Measurements from ENCODE around the gene ITGB3BP. TPM values are rescaled to one million over a fixed set of nuclear protein-coding genes. Genes with fewer than 3 reads are reported as not detected.
A peak's percentile ranks its signal among the peaks of the same experiment; 100 is the strongest.

Gene ITGB3BP
- total RNA-seq, 2 experiments from 2014 or later: 59.1 to 59.7 TPM

- Mint-ChIP-seq H3K4me3 (no peak overlapping the region), H3K9me3 (no peaks in the 10 kb centered on the region), H3K27me3 (ENCODE audit: low read depth) (no peaks in the 10 kb centered on the region), H3K4me1 (ENCODE audit: low read depth) (no peaks in the 10 kb centered on the region), H3K27ac (no peak overlapping the region), H3K36me3 (ENCODE audit: low read depth) (peaks cover 7% of the 10 kb centered on the region)
- intact Hi-C loops (cut with micrococcal nuclease): no loop called here
- CTCF ChIA-PET: no interaction called here
- no peak for DNase-seq
Observed at GRCh38 chr1:63545780-63546179, 22.8 kb upstream of the ITGB3BP start.

DNA sequence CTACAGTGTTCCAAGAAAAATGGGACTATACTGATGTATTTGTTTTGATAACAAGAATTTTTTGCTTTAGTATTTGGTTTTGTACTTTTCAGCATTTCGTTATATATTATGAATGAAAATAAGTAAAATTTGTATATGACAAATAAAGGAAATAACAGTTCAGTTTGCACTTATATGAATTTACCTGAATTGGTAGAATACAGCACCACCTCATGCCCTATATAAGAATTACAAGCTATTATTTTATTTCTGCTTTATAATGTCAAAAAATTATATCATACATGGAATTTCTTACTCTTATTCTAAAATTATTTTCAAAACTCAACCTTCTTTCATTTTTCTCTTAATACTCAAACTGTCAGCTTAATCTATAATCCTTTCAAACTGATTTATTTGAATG is 14.9 kb upstream of the ITGB3BP start:
- Mint-ChIP-seq H3K27me3 (ENCODE audit: low read depth) (no peaks in the 10 kb centered on the region), H3K27ac (no peak overlapping the region), H3K9me3 (no peaks in the 10 kb centered on the region), H3K4me1 (ENCODE audit: low read depth) (no peaks in the 10 kb centered on the region), H3K36me3 (ENCODE audit: low read depth) (peaks cover 5% of the 10 kb centered on the region), H3K4me3 (no peak overlapping the region)
- no peak for DNase-seq
- CTCF ChIA-PET: interaction anchor here (0.6 to 2.7 kb wide), 13 partner anchors 11 to 626 kb away, joined by 3 to 11 read pairs (median 4); no protein-coding TSS in a partner anchor
- intact Hi-C loops (cut with micrococcal nuclease): loop anchor here (1.0 to 5.0 kb wide), 4 partner anchors 211 to 696 kb away; no protein-coding TSS in a partner anchor

GRCh38 chr1:63537006-63537405 is 14.0 kb upstream of the ITGB3BP start:
- CTCF ChIA-PET: interaction anchor here (2.0 to 2.7 kb wide), 2 partner anchors 125 to 347 kb away, joined by 4 to 11 read pairs; no protein-coding TSS in a partner anchor
- Mint-ChIP-seq H3K9me3 (no peaks in the 10 kb centered on the region), H3K4me3 (no peak overlapping the region), H3K27me3 (ENCODE audit: low read depth) (no peaks in the 10 kb centered on the region), H3K36me3 (ENCODE audit: low read depth) (peaks cover 5% of the 10 kb centered on the region), H3K4me1 (ENCODE audit: low read depth) (no peaks in the 10 kb centered on the region), H3K27ac (no peak overlapping the region)
- intact Hi-C loops (cut with micrococcal nuclease): loop anchor here (5.0 kb wide), 1 partner anchor 695 kb away; no protein-coding TSS in a partner anchor
- DNase-seq: no peak

DNA sequence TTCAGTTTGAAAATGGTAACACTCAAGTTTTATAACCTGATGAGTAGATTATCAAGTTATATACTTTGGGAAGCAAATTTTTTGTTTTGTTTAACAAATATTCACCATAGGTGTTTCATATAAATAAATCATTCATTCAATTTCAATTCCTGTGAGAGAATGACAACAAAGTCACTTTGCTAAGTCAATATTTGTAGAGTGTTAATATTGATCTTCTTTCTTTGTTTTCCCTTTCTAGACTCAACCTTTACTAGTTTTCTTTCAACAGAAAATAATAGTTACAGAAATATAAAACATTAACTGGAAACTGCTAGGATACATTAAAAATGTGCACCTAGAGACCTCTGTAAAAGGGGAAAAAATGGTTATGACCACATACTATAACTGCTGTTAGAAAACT is 11.4 kb upstream of the ITGB3BP start:
- DNase-seq: no peak
- Mint-ChIP-seq H3K27ac (no peak overlapping the region), H3K27me3 (ENCODE audit: low read depth) (no peaks in the 10 kb centered on the region), H3K36me3 (ENCODE audit: low read depth) (peaks cover 5% of the 10 kb centered on the region), H3K4me3 (no peak overlapping the region), H3K4me1 (ENCODE audit: low read depth) (no peaks in the 10 kb centered on the region), H3K9me3 (no peaks in the 10 kb centered on the region)
- intact Hi-C loops (cut with micrococcal nuclease): no loop called here
- CTCF ChIA-PET: no interaction called here

- Mint-ChIP-seq H3K4me3 (no peak overlapping the region), H3K4me1 (ENCODE audit: low read depth) (no peaks in the 10 kb centered on the region), H3K27me3 (ENCODE audit: low read depth) (no peaks in the 10 kb centered on the region), H3K36me3 (ENCODE audit: low read depth) (peaks cover 5% of the 10 kb centered on the region), H3K9me3 (no peaks in the 10 kb centered on the region), H3K27ac (no peak overlapping the region)
- intact Hi-C loops (cut with micrococcal nuclease): no loop called here
- CTCF ChIA-PET: no interaction called here
- DNase-seq: no peak
Observed at GRCh38 chr1:63533931-63534330, 10.9 kb upstream of the ITGB3BP start.

- no peak overlapping the region for H3K27ac Mint-ChIP-seq
- intact Hi-C loops (cut with micrococcal nuclease): no loop called here
Observed at GRCh38 chr1:63532727-63533126, 9.7 kb upstream of the ITGB3BP start.

GRCh38 chr1:63524201-63524600 is 1.2 kb upstream of the ITGB3BP start:
- intact Hi-C loops (cut with micrococcal nuclease): loop anchor here (5.0 to 10.0 kb wide), 2 partner anchors 1779 to 1898 kb away; partner anchors contain the start of genes LEPR, LEPROT and PATJ
- H3K9me3 Mint-ChIP-seq: no peaks in the 10 kb centered on the region
- peaks cover 24% of the 10 kb centered on the region for H3K4me1 Mint-ChIP-seq (ENCODE audit: low read depth)
- no peak for DNase-seq
- H3K27ac Mint-ChIP-seq: no peak overlapping the region
- peak overlapping the region; percentile 97 for H3K4me3 Mint-ChIP-seq
- CTCF ChIA-PET: no interaction called here
- no peaks in the 10 kb centered on the region for H3K36me3 Mint-ChIP-seq (ENCODE audit: low read depth)
- H3K27me3 Mint-ChIP-seq (ENCODE audit: low read depth): no peaks in the 10 kb centered on the region

More at GRCh38 chr1:63532727-63533126, 9.7 kb upstream of the ITGB3BP start:
- Mint-ChIP-seq H3K4me1 (ENCODE audit: low read depth) (no peaks in the 10 kb centered on the region), H3K27me3 (ENCODE audit: low read depth) (no peaks in the 10 kb centered on the region), H3K36me3 (ENCODE audit: low read depth) (peaks cover 5% of the 10 kb centered on the region), H3K9me3 (no peaks in the 10 kb centered on the region), H3K4me3 (no peak overlapping the region)
- CTCF ChIA-PET: no interaction called here
- DNase-seq: no peak

GRCh38 chr1:63523738-63524137 is 713 bp upstream of the ITGB3BP start:
- intact Hi-C loops (cut with micrococcal nuclease): loop anchor here (1.0 to 10.0 kb wide), 7 partner anchors 70 to 1899 kb away; partner anchors contain the start of genes ALG6, FOXD3, LEPR and LEPROT
- no peaks in the 10 kb centered on the region for H3K9me3 Mint-ChIP-seq
- CTCF ChIA-PET: no interaction called here
- H3K4me1 Mint-ChIP-seq (ENCODE audit: low read depth): peaks cover 24% of the 10 kb centered on the region
- H3K4me3 Mint-ChIP-seq: peak overlapping the region; percentile 97
- H3K27ac Mint-ChIP-seq: peak overlapping the region; percentile 95
- DNase-seq: peak; percentile 5
- H3K36me3 Mint-ChIP-seq (ENCODE audit: low read depth): no peaks in the 10 kb centered on the region
- H3K27me3 Mint-ChIP-seq (ENCODE audit: low read depth): no peaks in the 10 kb centered on the region

GRCh38 chr1:63516629-63517028 is 6.4 kb downstream of the ITGB3BP start:
- CTCF ChIA-PET: no interaction called here
- Mint-ChIP-seq H3K4me1 (ENCODE audit: low read depth) (peaks cover 10% of the 10 kb centered on the region), H3K4me3 (no peak overlapping the region), H3K27ac (no peak overlapping the region), H3K36me3 (ENCODE audit: low read depth) (peaks cover 8% of the 10 kb centered on the region), H3K9me3 (no peaks in the 10 kb centered on the region), H3K27me3 (ENCODE audit: low read depth) (no peaks in the 10 kb centered on the region)
- intact Hi-C loops (cut with micrococcal nuclease): no loop called here
- DNase-seq: no peak

DNA sequence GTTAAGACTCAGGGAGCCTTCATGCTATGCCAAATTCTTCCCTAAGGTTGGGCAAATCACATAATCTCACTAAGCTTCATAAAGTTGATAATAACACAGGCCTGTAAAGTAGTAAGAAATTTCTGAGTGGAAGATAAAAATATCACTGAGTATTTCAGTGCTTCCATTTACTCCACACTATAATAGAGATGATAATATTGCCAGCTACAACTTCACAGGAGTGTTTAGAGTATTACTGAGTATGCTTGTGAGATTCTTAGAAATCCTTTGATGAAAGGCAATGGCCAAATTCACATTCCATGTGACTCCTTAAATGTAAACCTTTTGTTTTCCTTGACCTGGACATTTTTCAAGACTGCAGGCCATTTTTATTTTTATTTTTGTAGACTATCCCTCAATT is 10.4 kb downstream of the ITGB3BP start:
- H3K36me3 Mint-ChIP-seq (ENCODE audit: low read depth): peaks cover 12% of the 10 kb centered on the region
- no peaks in the 10 kb centered on the region for H3K9me3 Mint-ChIP-seq
- peaks cover 2% of the 10 kb centered on the region for H3K4me1 Mint-ChIP-seq (ENCODE audit: low read depth)
- H3K4me3 Mint-ChIP-seq: no peak overlapping the region
- DNase-seq: no peak
- CTCF ChIA-PET: interaction anchor here (1.2 kb wide), 1 partner anchor 10 kb away, joined by 3 read pairs; no protein-coding TSS in a partner anchor
- no peaks in the 10 kb centered on the region for H3K27me3 Mint-ChIP-seq (ENCODE audit: low read depth)
- no peak overlapping the region for H3K27ac Mint-ChIP-seq
- intact Hi-C loops (cut with micrococcal nuclease): no loop called here

GRCh38 chr1:63509718-63510117 is 13.3 kb downstream of the ITGB3BP start:
- Mint-ChIP-seq H3K4me3 (no peak overlapping the region), H3K27me3 (ENCODE audit: low read depth) (no peaks in the 10 kb centered on the region), H3K9me3 (no peaks in the 10 kb centered on the region), H3K27ac (no peak overlapping the region), H3K4me1 (ENCODE audit: low read depth) (no peaks in the 10 kb centered on the region), H3K36me3 (ENCODE audit: low read depth) (peaks cover 15% of the 10 kb centered on the region)
- DNase-seq: no peak
- intact Hi-C loops (cut with micrococcal nuclease): no loop called here
- CTCF ChIA-PET: no interaction called here

GRCh38 chr1:63506782-63507181 is 16.2 kb downstream of the ITGB3BP start:
- DNase-seq: no peak
- Mint-ChIP-seq H3K9me3 (peaks cover 3% of the 10 kb centered on the region), H3K4me1 (ENCODE audit: low read depth) (no peaks in the 10 kb centered on the region), H3K27ac (no peak overlapping the region), H3K4me3 (no peak overlapping the region), H3K36me3 (ENCODE audit: low read depth) (peaks cover 23% of the 10 kb centered on the region), H3K27me3 (ENCODE audit: low read depth) (no peaks in the 10 kb centered on the region)
- CTCF ChIA-PET: interaction anchor here (0.5 kb wide), 1 partner anchor 283 kb away, joined by 3 read pairs; no protein-coding TSS in a partner anchor
- intact Hi-C loops (cut with micrococcal nuclease): no loop called here

- intact Hi-C loops (cut with micrococcal nuclease): no loop called here
- Mint-ChIP-seq H3K36me3 (ENCODE audit: low read depth) (peaks cover 39% of the 10 kb centered on the region), H3K4me1 (ENCODE audit: low read depth) (peaks cover 3% of the 10 kb centered on the region), H3K4me3 (no peak overlapping the region), H3K9me3 (peaks cover 4% of the 10 kb centered on the region), H3K27ac (no peak overlapping the region), H3K27me3 (ENCODE audit: low read depth) (no peaks in the 10 kb centered on the region)
- CTCF ChIA-PET: no interaction called here
- no peak for DNase-seq
Observed at GRCh38 chr1:63501256-63501655, 21.8 kb downstream of the ITGB3BP start.

Measured in activated naive CD4-positive, alpha-beta T cell treated with anti-CD3 and anti-CD28 coated beads for 36 hours (primary cell).